Astrocyte (in vitro differentiated cells and primary cell): ENCODE measurements around the gene DOCK1. TPM values are rescaled to one million over a fixed set of nuclear protein-coding genes. Genes with fewer than 3 reads are reported as not detected.

Experiments used
- DNase-seq: peaks from one replicate; pipeline ENCODE4 v3.0.0-alpha.2; 2010; ENCODE audit warnings: low read depth
- FAIRE-seq: peaks from 2 replicates; lab custom pipeline; 2011; peaks lifted over from hg19 to GRCh38; lab: Jason Lieb, UNC
- H2AFZ ChIP-seq: 2 replicates; pipeline ENCODE4 v1.6.0; 2012; ENCODE audit warnings: low read depth, low read length, inconsistent platforms
- H3K27ac ChIP-seq: 2 replicates; pipeline ENCODE4 v1.5.1; 2011; ENCODE audit warnings: low read depth, low read length, inconsistent platforms
- H3K27me3 ChIP-seq: 2 replicates; pipeline ENCODE4 v1.6.0; 2011; ENCODE audit warnings: low read length, inconsistent platforms; ENCODE audit not compliant: insufficient read depth
- H3K36me3 ChIP-seq: 2 replicates; pipeline ENCODE4 v1.5.1; 2011; ENCODE audit warnings: low read length, inconsistent platforms; ENCODE audit not compliant: insufficient read depth
- H3K4me1 ChIP-seq: 2 replicates; pipeline ENCODE4 v1.5.1; 2011; ENCODE audit warnings: low read length, inconsistent platforms; ENCODE audit not compliant: insufficient read depth
- H3K4me2 ChIP-seq: 2 replicates; pipeline ENCODE4 v1.6.0; 2012; ENCODE audit warnings: low read length, inconsistent platforms
- H3K4me3 ChIP-seq: 2 replicates; pipeline ENCODE4 v1.5.1; 2011; ENCODE audit warnings: low read depth, mild to moderate bottlenecking, low read length, inconsistent platforms; ENCODE audit not compliant: insufficient read depth
- H3K79me2 ChIP-seq: 2 replicates; pipeline ENCODE4 v1.6.0; 2012; ENCODE audit warnings: mild to moderate bottlenecking, low read length, inconsistent platforms; ENCODE audit not compliant: insufficient read depth
- H3K9ac ChIP-seq: 2 replicates; pipeline ENCODE4 v1.6.0; 2012; ENCODE audit warnings: mild to moderate bottlenecking, low read length, inconsistent platforms
- H3K9me3 ChIP-seq: 2 replicates; pipeline ENCODE4 v1.5.1; 2012; ENCODE audit warnings: low read depth, mild to moderate bottlenecking, low read length, inconsistent platforms; ENCODE audit not compliant: insufficient read depth
- H4K20me1 ChIP-seq: 2 replicates; pipeline ENCODE4 v1.6.0; 2012; ENCODE audit warnings: low read length, inconsistent platforms; ENCODE audit not compliant: insufficient read depth
- H3K27ac Mint-ChIP-seq: one replicate; pipeline ENCODE4 v1.8.0; 2021; ENCODE audit warnings: mild to moderate bottlenecking, mixed read lengths; ENCODE audit not compliant: unreplicated experiment
- H3K27me3 Mint-ChIP-seq: one replicate; pipeline ENCODE4 v1.8.0; 2021; ENCODE audit warnings: low read depth, mixed read lengths; ENCODE audit not compliant: unreplicated experiment
- H3K36me3 Mint-ChIP-seq: one replicate; pipeline ENCODE4 v1.8.0; 2021; ENCODE audit warnings: low read depth, mixed read lengths; ENCODE audit not compliant: unreplicated experiment
- H3K4me1 Mint-ChIP-seq: one replicate; pipeline ENCODE4 v1.8.0; 2021; ENCODE audit warnings: low read depth, mixed read lengths; ENCODE audit not compliant: unreplicated experiment
- H3K4me3 Mint-ChIP-seq: one replicate; pipeline ENCODE4 v1.8.0; 2021; ENCODE audit warnings: mild to moderate bottlenecking, moderate library complexity, mixed read lengths; ENCODE audit not compliant: unreplicated experiment
- H3K9me3 Mint-ChIP-seq: one replicate; pipeline ENCODE4 v1.8.0; 2021; ENCODE audit warnings: mild to moderate bottlenecking, mixed read lengths; ENCODE audit not compliant: unreplicated experiment
- EZH2 ChIP-seq: IDR thresholded peaks from 2 replicates; pipeline ENCODE4 v1.6.1; 2012; ENCODE audit warnings: mild to moderate bottlenecking, low read length, inconsistent platforms; ENCODE audit not compliant: insufficient read depth
- total RNA-seq: library from RNA; stranded (reverse); gene quantifications from 2 replicates; pipeline ENCODE4 v1.2.1, GENCODE V29; 2021
- TF ChIP-seq, protein P1 (sequence below): IDR thresholded peaks from 2 replicates; pipeline ENCODE4 v1.5.1; 2011; ENCODE audit warnings: low read depth, mild to moderate bottlenecking, inconsistent platforms, low read length, moderate library complexity; ENCODE audit not compliant: insufficient read depth

DOCK1 gene
- total RNA-seq, 1 donor from 2014 or later = 42.5 TPM

DNA sequence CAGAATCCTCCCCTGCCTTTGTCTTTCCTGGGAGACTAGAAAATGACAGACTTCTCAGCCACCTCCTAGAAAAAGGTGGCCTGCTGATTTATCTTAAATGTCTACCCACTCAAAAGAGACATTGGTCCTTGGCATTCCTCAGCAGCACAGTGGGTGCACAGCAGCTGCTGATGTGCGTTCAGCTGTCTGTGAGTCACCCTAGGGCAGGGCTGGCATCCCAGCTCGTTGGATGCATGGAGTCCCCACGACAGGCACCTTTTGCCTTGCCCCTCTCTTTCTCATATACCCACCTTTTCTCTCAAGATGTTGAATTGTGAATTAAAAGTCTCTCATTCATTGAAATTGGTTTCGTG, 113.0 kb downstream of the DOCK1 start:
- H3K4me3 ChIP-seq = no peak overlapping the region
- H3K27me3 Mint-ChIP-seq = no peaks in the 10 kb centered on the region
- H3K9ac ChIP-seq = no peak overlapping the region
- no peaks in the 10 kb centered on the region for H3K4me1 ChIP-seq
- H3K36me3 ChIP-seq = peaks cover 3% of the 10 kb centered on the region
- no peak overlapping the region for H3K27ac ChIP-seq
- no peak overlapping the region for H2AFZ ChIP-seq
- peaks cover 3% of the 10 kb centered on the region for H3K79me2 ChIP-seq
- no peak overlapping the region for H3K27ac Mint-ChIP-seq
- FAIRE-seq (no peak), DNase-seq (no peak)
- H4K20me1 ChIP-seq = peaks cover 61% of the 10 kb centered on the region
- H3K27me3 ChIP-seq = no peaks in the 10 kb centered on the region
- peaks cover 10% of the 10 kb centered on the region for H3K4me1 Mint-ChIP-seq
- H3K4me3 Mint-ChIP-seq = no peak overlapping the region
- no peak overlapping the region for H3K4me2 ChIP-seq
- TF ChIP-seq, protein P1, sequence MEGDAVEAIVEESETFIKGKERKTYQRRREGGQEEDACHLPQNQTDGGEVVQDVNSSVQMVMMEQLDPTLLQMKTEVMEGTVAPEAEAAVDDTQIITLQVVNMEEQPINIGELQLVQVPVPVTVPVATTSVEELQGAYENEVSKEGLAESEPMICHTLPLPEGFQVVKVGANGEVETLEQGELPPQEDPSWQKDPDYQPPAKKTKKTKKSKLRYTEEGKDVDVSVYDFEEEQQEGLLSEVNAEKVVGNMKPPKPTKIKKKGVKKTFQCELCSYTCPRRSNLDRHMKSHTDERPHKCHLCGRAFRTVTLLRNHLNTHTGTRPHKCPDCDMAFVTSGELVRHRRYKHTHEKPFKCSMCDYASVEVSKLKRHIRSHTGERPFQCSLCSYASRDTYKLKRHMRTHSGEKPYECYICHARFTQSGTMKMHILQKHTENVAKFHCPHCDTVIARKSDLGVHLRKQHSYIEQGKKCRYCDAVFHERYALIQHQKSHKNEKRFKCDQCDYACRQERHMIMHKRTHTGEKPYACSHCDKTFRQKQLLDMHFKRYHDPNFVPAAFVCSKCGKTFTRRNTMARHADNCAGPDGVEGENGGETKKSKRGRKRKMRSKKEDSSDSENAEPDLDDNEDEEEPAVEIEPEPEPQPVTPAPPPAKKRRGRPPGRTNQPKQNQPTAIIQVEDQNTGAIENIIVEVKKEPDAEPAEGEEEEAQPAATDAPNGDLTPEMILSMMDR = no peak
- TF ChIP-seq EZH2 = no peak
- H3K9me3 ChIP-seq = no peaks in the 10 kb centered on the region
- H3K36me3 Mint-ChIP-seq = peaks cover 19% of the 10 kb centered on the region
- no peaks in the 10 kb centered on the region for H3K9me3 Mint-ChIP-seq

DNA sequence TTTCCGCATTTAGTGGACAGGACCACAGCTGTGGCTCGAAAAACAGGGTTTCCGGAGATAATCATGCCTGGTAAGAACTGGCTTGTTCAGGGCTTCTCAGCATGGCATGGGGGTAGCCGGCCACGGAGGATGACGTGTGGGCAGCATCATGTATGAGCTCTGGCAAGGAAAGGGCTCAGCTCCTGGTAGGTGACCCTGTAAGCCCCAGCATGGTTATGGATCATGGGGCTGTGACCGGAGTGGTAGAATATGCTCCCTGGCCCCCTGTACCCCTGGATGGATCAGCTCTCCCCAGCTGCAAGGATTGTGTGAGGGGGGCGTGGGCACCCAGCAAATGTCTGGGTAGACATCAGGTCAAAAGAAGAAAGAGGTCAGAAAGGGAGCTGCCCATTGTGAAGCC, 113.5 kb downstream of the DOCK1 start:
- Mint-ChIP-seq H3K27me3 (no peaks in the 10 kb centered on the region), H3K4me1 (peaks cover 10% of the 10 kb centered on the region), H3K27ac (no peak overlapping the region), H3K4me3 (no peak overlapping the region), H3K36me3 (peaks cover 19% of the 10 kb centered on the region), H3K9me3 (no peaks in the 10 kb centered on the region)
- Histone ChIP-seq H3K27ac (no peak overlapping the region), H4K20me1 (peaks cover 57% of the 10 kb centered on the region), H2AFZ (no peak overlapping the region), H3K4me3 (no peak overlapping the region), H3K27me3 (no peaks in the 10 kb centered on the region), H3K9ac (no peak overlapping the region), H3K79me2 (peaks cover 3% of the 10 kb centered on the region), H3K4me1 (no peaks in the 10 kb centered on the region), H3K4me2 (no peak overlapping the region), H3K9me3 (no peaks in the 10 kb centered on the region), H3K36me3 (peaks cover 6% of the 10 kb centered on the region)
- DNase-seq = no peak
- no peak for TF ChIP-seq EZH2
- TF ChIP-seq, protein P1 = no peak
- FAIRE-seq = no peak

DNA sequence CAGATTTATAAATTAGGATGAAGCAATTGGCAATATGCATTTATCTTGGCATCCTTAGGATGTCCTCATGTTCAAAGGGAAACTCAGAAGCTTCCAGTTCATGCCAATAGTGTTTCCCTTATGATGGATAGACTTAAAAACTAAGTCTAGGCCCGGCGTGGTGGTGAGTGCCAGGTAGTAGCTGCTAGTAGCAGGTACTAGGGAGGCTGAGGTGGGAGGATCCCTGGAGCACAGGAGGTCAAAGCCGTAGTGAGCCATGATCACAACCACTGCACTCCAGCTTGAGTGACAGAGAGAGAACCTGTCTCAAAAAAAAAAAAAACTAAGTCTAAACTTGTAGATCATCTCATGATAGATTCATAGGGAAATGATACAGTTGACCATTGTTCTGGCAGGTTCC, 115.0 kb downstream of the DOCK1 start:
- Mint-ChIP-seq H3K9me3 (no peaks in the 10 kb centered on the region), H3K27ac (no peak overlapping the region)
- no peak for TF ChIP-seq EZH2
- TF ChIP-seq, protein P1 = no peak

More for the DNA sequence above, 115.0 kb downstream of the DOCK1 start:
- H3K79me2 ChIP-seq = peaks cover 3% of the 10 kb centered on the region
- no peaks in the 10 kb centered on the region for H3K9me3 ChIP-seq
- H3K36me3 ChIP-seq = peaks cover 8% of the 10 kb centered on the region
- Mint-ChIP-seq H3K4me3 (no peak overlapping the region), H3K4me1 (peaks cover 10% of the 10 kb centered on the region), H3K27me3 (no peaks in the 10 kb centered on the region), H3K36me3 (peaks cover 28% of the 10 kb centered on the region)
- no peak overlapping the region for H2AFZ ChIP-seq
- H3K4me2 ChIP-seq = no peak overlapping the region
- DNase-seq = no peak
- no peaks in the 10 kb centered on the region for H3K27me3 ChIP-seq
- H3K27ac ChIP-seq = no peak overlapping the region
- H3K4me1 ChIP-seq = no peaks in the 10 kb centered on the region
- peaks cover 56% of the 10 kb centered on the region for H4K20me1 ChIP-seq
- no peak overlapping the region for H3K4me3 ChIP-seq
- H3K9ac ChIP-seq = no peak overlapping the region
- FAIRE-seq = no peak
